Measurements from ENCODE around the gene ERGIC1.
"Not testable (repeated sequence)": the region's sequence is repeated elsewhere in the genome, so short reads cannot be mapped to it uniquely, and the experiment has no call there.

The ERGIC1 gene

GRCh38 chr5:172883066-172883465 is 49.0 kb downstream of the ERGIC1 start:
- no peak for DNase-seq

GRCh38 chr5:172885597-172886340 is 51.7 kb downstream of the ERGIC1 start:
- no peak for DNase-seq

GRCh38 chr5:172886476-172886875 is 52.4 kb downstream of the ERGIC1 start:
- no peak for DNase-seq

GRCh38 chr5:172886974-172887501 is 53.0 kb downstream of the ERGIC1 start:
- no peak for DNase-seq

- no peak for DNase-seq
These were observed 53.6 kb downstream of the ERGIC1 start for GRCh38 chr5:172887692-172888091.

- DNase-seq = no peak
These were observed 56.6 kb downstream of the ERGIC1 start for GRCh38 chr5:172890659-172891058.

GRCh38 chr5:172891716-172892421 is 57.8 kb downstream of the ERGIC1 start:
- no peak for DNase-seq

- no peak for DNase-seq
These were observed 58.7 kb downstream of the ERGIC1 start for GRCh38 chr5:172892713-172893112.

- no peak for DNase-seq
These were observed 60.8 kb downstream of the ERGIC1 start for GRCh38 chr5:172894767-172895388.

- no peak for DNase-seq
These were observed 61.5 kb downstream of the ERGIC1 start for GRCh38 chr5:172895549-172895948.

- DNase-seq = no peak
These were observed 62.4 kb downstream of the ERGIC1 start for GRCh38 chr5:172896465-172896864.

- DNase-seq = not testable (repeated sequence)
These were observed 63.0 kb downstream of the ERGIC1 start for GRCh38 chr5:172897067-172897466.

- no peak for DNase-seq
These were observed 63.6 kb downstream of the ERGIC1 start for GRCh38 chr5:172897481-172898217.

GRCh38 chr5:172898218-172898842 is 64.3 kb downstream of the ERGIC1 start:
- no peak for DNase-seq

GRCh38 chr5:172898843-172899369 is 64.9 kb downstream of the ERGIC1 start:
- no peak for DNase-seq

GRCh38 chr5:172899436-172899835 is 65.4 kb downstream of the ERGIC1 start:
- DNase-seq = no peak

- no peak for DNase-seq
These were observed 67.1 kb downstream of the ERGIC1 start for GRCh38 chr5:172901012-172901780.

- no peak for DNase-seq
These were observed 67.9 kb downstream of the ERGIC1 start for GRCh38 chr5:172901788-172902496.

- no peak for DNase-seq
These were observed 68.7 kb downstream of the ERGIC1 start for GRCh38 chr5:172902497-172903472.

Measured in NCI-H446 treated with DMSO at 0.1 percent for 48 hours (cell line).